ENCODE data around the gene UBAC1. TPM values are rescaled to one million over a fixed set of nuclear protein-coding genes. Genes with fewer than 3 reads are reported as not detected.
"Not testable (repeated sequence)": the region's sequence is repeated elsewhere in the genome, so short reads cannot be mapped to it uniquely, and the experiment has no call there.

Gene UBAC1
- total RNA-seq, 1 donor from 2014 or later: 33.8 TPM

- H3K4me3 Mint-ChIP-seq: no peak overlapping the region
- no peak for DNase-seq (ENCODE audit: low spot score in 2 of 2, unreplicated experiment in 2 of 2)
- H3K9me3 Mint-ChIP-seq: no peaks in the 10 kb centered on the region
- no peak for TF ChIP-seq CTCF (IDR thresholded peaks at IDR 0.05; ENCODE audit: unreplicated experiment)
- H3K27ac Mint-ChIP-seq: no peak overlapping the region
- no peaks in the 10 kb centered on the region for H3K4me1 Mint-ChIP-seq
- peaks cover 25% of the 10 kb centered on the region for H3K27me3 Mint-ChIP-seq (ENCODE audit: low read depth)
- H3K36me3 Mint-ChIP-seq: no peaks in the 10 kb centered on the region
Observed at GRCh38 chr9:135969064-135969683, 8.0 kb upstream of the UBAC1 start.

GRCh38 chr9:135968601-135969000 is 7.4 kb upstream of the UBAC1 start:
- Mint-ChIP-seq H3K9me3 (no peaks in the 10 kb centered on the region), H3K4me3 (no peak overlapping the region), H3K4me1 (no peaks in the 10 kb centered on the region), H3K36me3 (no peaks in the 10 kb centered on the region), H3K27ac (no peak overlapping the region), H3K27me3 (ENCODE audit: low read depth) (peaks cover 20% of the 10 kb centered on the region)
- no peak for DNase-seq (ENCODE audit: low spot score in 2 of 2, unreplicated experiment in 2 of 2)
- TF ChIP-seq CTCF (IDR thresholded peaks at IDR 0.05; ENCODE audit: unreplicated experiment): no peak

GRCh38 chr9:135968083-135968476 is 6.9 kb upstream of the UBAC1 start:
- no peak overlapping the region for H3K27ac Mint-ChIP-seq
- no peaks in the 10 kb centered on the region for H3K9me3 Mint-ChIP-seq
- no peak for TF ChIP-seq CTCF (IDR thresholded peaks at IDR 0.05; ENCODE audit: unreplicated experiment)
- DNase-seq (ENCODE audit: low spot score in 2 of 2, unreplicated experiment in 2 of 2): no peak
- no peaks in the 10 kb centered on the region for H3K36me3 Mint-ChIP-seq
- peaks cover 16% of the 10 kb centered on the region for H3K27me3 Mint-ChIP-seq (ENCODE audit: low read depth)
- no peak overlapping the region for H3K4me3 Mint-ChIP-seq
- H3K4me1 Mint-ChIP-seq: no peaks in the 10 kb centered on the region

- not testable (repeated sequence) for H3K36me3 Mint-ChIP-seq
Observed at GRCh38 chr9:135966916-135967260, 5.7 kb upstream of the UBAC1 start.

GRCh38 chr9:135965124-135965756 is 4.1 kb upstream of the UBAC1 start:
- Mint-ChIP-seq H3K27ac (no peak overlapping the region), H3K36me3 (no peaks in the 10 kb centered on the region), H3K9me3 (no peaks in the 10 kb centered on the region), H3K27me3 (ENCODE audit: low read depth) (peaks cover 5% of the 10 kb centered on the region), H3K4me1 (peaks cover 18% of the 10 kb centered on the region), H3K4me3 (no peak overlapping the region)
- TF ChIP-seq CTCF (IDR thresholded peaks at IDR 0.05; ENCODE audit: unreplicated experiment): no peak
- DNase-seq (ENCODE audit: low spot score in 2 of 2, unreplicated experiment in 2 of 2): no peak

More at GRCh38 chr9:135966916-135967260, 5.7 kb upstream of the UBAC1 start:
- not testable (repeated sequence) for H3K27ac Mint-ChIP-seq; H3K4me3 Mint-ChIP-seq; DNase-seq (ENCODE audit: low spot score in 2 of 2, unreplicated experiment in 2 of 2); H3K9me3 Mint-ChIP-seq
- H3K27me3 Mint-ChIP-seq (ENCODE audit: low read depth): peaks cover 10% of the 10 kb centered on the region
- peaks cover 11% of the 10 kb centered on the region for H3K4me1 Mint-ChIP-seq

- no peak overlapping the region for H3K4me3 Mint-ChIP-seq
Observed at GRCh38 chr9:135963938-135964337, 2.8 kb upstream of the UBAC1 start.

More at GRCh38 chr9:135963938-135964337, 2.8 kb upstream of the UBAC1 start:
- DNase-seq (ENCODE audit: low spot score in 2 of 2, unreplicated experiment in 2 of 2): no peak
- no peaks in the 10 kb centered on the region for H3K27me3 Mint-ChIP-seq (ENCODE audit: low read depth)
- H3K36me3 Mint-ChIP-seq: no peaks in the 10 kb centered on the region
- no peak for TF ChIP-seq CTCF (IDR thresholded peaks at IDR 0.05; ENCODE audit: unreplicated experiment)
- no peak overlapping the region for H3K27ac Mint-ChIP-seq
- H3K4me1 Mint-ChIP-seq: peaks cover 26% of the 10 kb centered on the region
- H3K9me3 Mint-ChIP-seq: no peaks in the 10 kb centered on the region

All from mesothelial cell of epicardium (in vitro differentiated cells).